Measurements from ENCODE around the gene FRMD8. TPM values are rescaled to one million over a fixed set of nuclear protein-coding genes. Genes with fewer than 3 reads are reported as not detected.

The FRMD8 gene
- total and polyA plus RNA-seq, 2 of the 8 experiments (the other 6 are each of a cell fraction or from before 2014, with no cell fraction given): 15.0 to 19.2 TPM

GRCh38 chr11:65434057-65434666 lies 47.7 kb downstream of the FRMD8 start (continued):
- TF ChIP-seq MAX (IDR thresholded peaks at IDR 0.05) (no peak), NRF1 (IDR thresholded peaks at IDR 0.05; ENCODE audit: low read depth, low read length) (no peak), HDAC6 (IDR thresholded peaks at IDR 0.05; ENCODE audit: low read depth, low read length) (no peak), CBX8 (IDR thresholded peaks at IDR 0.05; ENCODE audit: borderline replicate concordance, low read depth, low read length) (no peak), ASH2L (IDR thresholded peaks at IDR 0.05; ENCODE audit: low read length) (no peak), PHF8 (conservative IDR thresholded peaks at IDR 0.05; ENCODE audit: low read depth, low read length) (no peak), E2F6 (IDR thresholded peaks at IDR 0.05) (no peak), SIRT6 (IDR thresholded peaks at IDR 0.05; ENCODE audit: low read length) (no peak), RBBP5 (IDR thresholded peaks at IDR 0.05; ENCODE audit: borderline replicate concordance, low read depth, low read length) (no peak)

Data from H1 (cell line).